Suprapubic skin (tissue), 3 donors: ENCODE results near the gene NTMT1.

Source experiments
- CTCF ChIP-seq, 2 donors: fragments of 200-600 bp in 1 of 2; fragments of 450-650 bp in 1 of 2; sonication (generic) in 1 of 2; IDR thresholded peaks; one replicate each; pipeline ENCODE4 v1.5.1; 2016 to 2019; ENCODE audit warnings: antibody characterized with exemption in 2 of 2, mild to moderate bottlenecking in 1 of 2, moderate library complexity in 1 of 2
- POLR2AphosphoS5 ChIP-seq, 3 donors: sonication (generic); formaldehyde crosslinking; IDR thresholded peaks; one replicate each; pipeline ENCODE4 v1.6.1; 2017; ENCODE audit warnings: antibody characterized with exemption in 3 of 3

DNA sequence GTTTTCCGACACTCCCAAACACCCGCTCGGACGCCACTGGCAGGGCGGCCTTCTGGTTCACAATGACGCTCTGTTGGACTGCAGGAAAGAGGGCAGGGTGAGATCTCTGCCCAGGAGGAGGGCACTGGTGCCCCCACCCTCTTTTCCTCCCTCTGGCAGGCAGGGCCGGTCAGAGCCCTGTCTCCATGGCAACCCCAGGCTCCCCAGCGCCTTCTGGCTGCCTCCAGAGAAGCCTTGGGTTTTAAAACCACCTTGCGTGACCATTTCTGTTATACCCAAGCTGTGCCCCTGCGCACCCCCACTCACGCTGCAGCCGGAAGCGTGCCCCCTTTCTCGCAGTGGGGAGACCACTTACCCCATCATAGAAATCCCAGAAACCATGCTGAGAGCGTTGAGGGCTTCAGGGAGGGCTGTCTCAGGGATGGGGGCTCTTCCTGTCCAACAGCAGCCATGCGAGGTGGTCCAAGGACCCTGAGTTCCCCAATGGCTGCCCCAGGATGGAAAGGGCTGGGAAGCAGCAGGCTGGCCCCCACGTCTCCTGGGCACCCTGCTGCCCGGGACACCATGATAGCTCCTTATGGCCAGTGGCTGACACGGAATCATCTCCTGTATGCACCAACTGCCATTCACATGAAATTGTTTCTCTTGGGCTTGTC lies 12.3 kb upstream of the NTMT1 start:
- TF ChIP-seq CTCF (IDR thresholded peaks at IDR 0.05) (no peak), POLR2AphosphoS5 (IDR thresholded peaks at IDR 0.05) (no peak)
